Hepatocyte (in vitro differentiated cells): ENCODE measurements around the gene CPVL.

Experiments used
- EZH2 ChIP-seq: fragments of 200-600 bp; sonication (generic); IDR thresholded peaks from 2 replicates; pipeline ENCODE4 v1.6.1; 2016; ENCODE audit warnings: antibody characterized with exemption, mild to moderate bottlenecking, borderline replicate concordance
- EZH2phosphoT487 ChIP-seq: fragments of 200-600 bp; sonication (generic); IDR thresholded peaks from one replicate; pipeline ENCODE4 v1.6.1; 2018; ENCODE audit warnings: antibody characterized with exemption, mild to moderate bottlenecking, low read depth, moderate library complexity; ENCODE audit not compliant: unreplicated experiment, severe bottlenecking
- TF ChIP-seq, protein P1 (sequence below): fragments of 200-600 bp; sonication (generic); IDR thresholded peaks from 2 replicates; pipeline ENCODE4 v1.5.1; 2016; ENCODE audit warnings: antibody characterized with exemption, mild to moderate bottlenecking; ENCODE audit not compliant: poor library complexity

DNA sequence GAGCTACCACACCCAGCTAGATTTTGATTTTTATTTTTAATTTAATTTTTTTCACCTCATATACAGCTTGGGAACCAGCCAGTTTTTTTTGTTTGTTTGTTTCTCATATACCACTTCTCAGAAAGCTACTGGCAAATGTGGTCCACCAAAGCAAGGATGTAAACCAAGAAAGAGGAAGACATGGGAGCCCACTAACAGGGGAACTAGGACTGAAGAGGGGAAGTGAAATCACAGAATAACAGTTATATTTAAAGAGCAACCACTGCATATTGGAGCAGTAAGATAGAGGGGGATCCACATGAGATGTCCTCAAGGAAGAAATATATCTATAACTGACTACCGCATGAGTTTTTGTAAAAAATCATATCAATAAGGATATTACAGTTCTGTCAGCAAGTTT is 10.5 kb downstream of the CPVL start:
- TF ChIP-seq, protein P1, sequence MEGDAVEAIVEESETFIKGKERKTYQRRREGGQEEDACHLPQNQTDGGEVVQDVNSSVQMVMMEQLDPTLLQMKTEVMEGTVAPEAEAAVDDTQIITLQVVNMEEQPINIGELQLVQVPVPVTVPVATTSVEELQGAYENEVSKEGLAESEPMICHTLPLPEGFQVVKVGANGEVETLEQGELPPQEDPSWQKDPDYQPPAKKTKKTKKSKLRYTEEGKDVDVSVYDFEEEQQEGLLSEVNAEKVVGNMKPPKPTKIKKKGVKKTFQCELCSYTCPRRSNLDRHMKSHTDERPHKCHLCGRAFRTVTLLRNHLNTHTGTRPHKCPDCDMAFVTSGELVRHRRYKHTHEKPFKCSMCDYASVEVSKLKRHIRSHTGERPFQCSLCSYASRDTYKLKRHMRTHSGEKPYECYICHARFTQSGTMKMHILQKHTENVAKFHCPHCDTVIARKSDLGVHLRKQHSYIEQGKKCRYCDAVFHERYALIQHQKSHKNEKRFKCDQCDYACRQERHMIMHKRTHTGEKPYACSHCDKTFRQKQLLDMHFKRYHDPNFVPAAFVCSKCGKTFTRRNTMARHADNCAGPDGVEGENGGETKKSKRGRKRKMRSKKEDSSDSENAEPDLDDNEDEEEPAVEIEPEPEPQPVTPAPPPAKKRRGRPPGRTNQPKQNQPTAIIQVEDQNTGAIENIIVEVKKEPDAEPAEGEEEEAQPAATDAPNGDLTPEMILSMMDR = no peak
- TF ChIP-seq EZH2 (no peak), EZH2phosphoT487 (no peak)
